Cardiac septum (tissue), 1 donor: ENCODE results near the gene PTGES. TPM values are rescaled to one million over a fixed set of nuclear protein-coding genes. Genes with fewer than 3 reads are reported as not detected.
A peak's percentile ranks its signal among the peaks of the same experiment; 100 is the strongest.
"Not testable (repeated sequence)": the region's sequence is repeated elsewhere in the genome, so short reads cannot be mapped to it uniquely, and the experiment has no call there.

Experiments
- DNase-seq: peaks from one replicate; pipeline ENCODE4 v3.0.0-alpha.2; 2020; ENCODE audit warnings: low spot score
- intact Hi-C: fragments of 100-400 bp; cut with DNase I; formaldehyde crosslinking; loops from one replicate; pipeline ENCODE4 v1.14.0; 2022
- long read RNA-seq: library from polyadenylated mRNA; unstranded; transcript quantifications from one replicate; pipeline ENCODE4 v2.0.0, GENCODE V29; 2021
- total RNA-seq: library from RNA; stranded (reverse); fragmentation: NEBNext Ultra II Directional; extraction: Animal tissue kit (Norgen Biotek cat#: 25700); gene quantifications from one replicate; pipeline ENCODE4 v1.2.1, GENCODE V29; 2021
- donor health status: DM: no; HTN: no; CAD: no.

Gene PTGES, protein sequence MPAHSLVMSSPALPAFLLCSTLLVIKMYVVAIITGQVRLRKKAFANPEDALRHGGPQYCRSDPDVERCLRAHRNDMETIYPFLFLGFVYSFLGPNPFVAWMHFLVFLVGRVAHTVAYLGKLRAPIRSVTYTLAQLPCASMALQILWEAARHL
- 1.1 TPM for total RNA-seq
- long read RNA-seq, partial matches to known transcripts: 0 of 1 reads
- long read RNA-seq, other reads (novel, unspliced or antisense): 1 of 1 reads

GRCh38 chr9:129752900-129753729 is at the start of gene PTGES:
TSS of gene PTGES (minus strand) at chr9:129753042. CDS start at chr9:129753012, 30 bp downstream.
- intact Hi-C loops: no loop called here
- peak; percentile 82 for DNase-seq

DNA sequence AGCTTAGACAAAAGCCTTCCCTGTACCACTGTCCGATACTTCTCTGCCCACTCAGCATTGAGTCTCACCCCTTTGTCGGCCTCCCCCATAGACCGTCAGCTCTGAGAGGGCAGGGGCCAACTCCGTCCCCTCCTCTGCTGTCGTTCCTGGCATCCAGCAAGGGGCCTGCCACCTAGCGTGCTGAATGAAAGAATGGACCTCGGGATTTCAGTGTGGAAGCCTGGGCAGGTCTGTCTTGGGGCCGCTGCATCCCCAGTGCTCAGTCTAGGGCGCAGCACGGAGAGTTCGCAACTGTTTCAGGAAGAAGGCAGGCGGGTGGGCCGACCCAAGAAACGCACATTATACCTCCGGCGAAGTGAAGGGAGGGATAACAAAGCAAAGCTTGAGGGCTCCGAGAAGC is 48.7 kb upstream of the PTGES start:
- intact Hi-C loops: no loop called here
- DNase-seq: no peak

- no peak for DNase-seq
- intact Hi-C loops: no loop called here
These were observed 46.1 kb upstream of the PTGES start for GRCh38 chr9:129798973-129799372.

DNA sequence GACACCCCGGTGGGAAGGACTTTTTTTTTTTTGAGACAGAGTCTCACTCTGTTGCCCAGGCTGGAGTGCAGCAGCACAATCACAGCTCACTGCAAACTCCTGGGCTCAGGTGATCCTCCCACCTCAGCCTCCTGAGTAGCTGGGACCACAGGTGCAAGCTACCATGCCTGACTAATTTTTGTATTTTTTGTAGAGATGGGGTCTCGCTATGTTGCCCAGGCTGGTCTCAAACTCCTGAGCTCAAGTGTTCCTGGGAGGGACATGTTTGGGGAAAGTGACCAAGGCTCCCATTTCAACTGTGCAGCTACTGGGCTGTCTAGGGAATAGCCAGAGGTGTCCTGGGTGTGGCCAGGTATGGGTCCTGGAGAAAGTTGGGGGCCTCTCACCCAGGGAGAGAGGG is 43.2 kb upstream of the PTGES start:
- intact Hi-C loops, DNase-seq: not testable (repeated sequence)

- intact Hi-C loops: no loop called here
These were observed 41.7 kb upstream of the PTGES start for GRCh38 chr9:129794549-129794948.

DNA sequence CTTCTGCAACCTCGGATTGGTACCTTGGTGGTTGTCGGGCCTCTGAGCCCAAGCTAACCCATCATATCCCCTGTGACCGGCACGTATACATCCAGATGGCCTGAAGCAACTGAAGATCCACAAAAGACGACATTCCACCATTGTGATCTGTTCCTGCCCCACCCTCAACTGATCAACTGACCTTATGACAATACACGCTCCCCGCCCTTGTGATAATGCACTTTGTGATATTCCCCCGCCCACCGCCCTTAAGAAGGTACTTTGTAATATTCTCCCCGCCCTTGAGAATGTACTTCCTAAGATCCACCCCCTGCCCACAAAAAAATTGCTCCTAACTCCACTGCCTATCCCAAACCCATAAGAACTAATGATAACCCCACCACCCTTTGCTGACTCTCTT is 33.6 kb upstream of the PTGES start:
- intact Hi-C loops: loop anchor here (5.0 kb wide), 1 partner anchor 654 kb away; no protein-coding TSS in a partner anchor
- DNase-seq: no peak

More at GRCh38 chr9:129794549-129794948, 41.7 kb upstream of the PTGES start:
- no peak for DNase-seq

GRCh38 chr9:129785866-129786265 is 33.0 kb upstream of the PTGES start:
- no peak for DNase-seq

DNA sequence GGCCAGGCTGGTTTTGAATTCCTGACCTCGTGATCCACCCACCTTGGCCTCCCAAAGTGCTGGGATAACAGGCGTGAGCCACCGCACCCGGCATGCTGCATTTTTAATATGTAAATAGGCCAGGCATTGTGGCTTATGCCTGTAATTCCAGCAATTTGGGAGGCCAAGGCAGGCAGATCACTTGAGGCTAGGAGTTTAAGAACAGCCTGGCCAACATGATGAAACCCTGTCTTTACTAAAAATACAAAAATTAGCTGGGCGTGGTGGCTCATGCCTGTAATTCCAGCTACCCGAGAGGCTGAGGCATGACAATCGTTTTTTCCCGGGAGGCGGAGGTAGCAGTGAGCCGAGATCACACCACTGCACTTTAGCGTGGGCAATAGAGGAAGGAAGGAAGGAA is 32.1 kb upstream of the PTGES start:
- intact Hi-C loops: loop anchor here (5.0 kb wide), 1 partner anchor 653 kb away; no protein-coding TSS in a partner anchor
- DNase-seq: not testable (repeated sequence)

More at GRCh38 chr9:129785866-129786265, 33.0 kb upstream of the PTGES start:
- intact Hi-C loops: loop anchor here (5.0 kb wide), 1 partner anchor 654 kb away; no protein-coding TSS in a partner anchor

DNA sequence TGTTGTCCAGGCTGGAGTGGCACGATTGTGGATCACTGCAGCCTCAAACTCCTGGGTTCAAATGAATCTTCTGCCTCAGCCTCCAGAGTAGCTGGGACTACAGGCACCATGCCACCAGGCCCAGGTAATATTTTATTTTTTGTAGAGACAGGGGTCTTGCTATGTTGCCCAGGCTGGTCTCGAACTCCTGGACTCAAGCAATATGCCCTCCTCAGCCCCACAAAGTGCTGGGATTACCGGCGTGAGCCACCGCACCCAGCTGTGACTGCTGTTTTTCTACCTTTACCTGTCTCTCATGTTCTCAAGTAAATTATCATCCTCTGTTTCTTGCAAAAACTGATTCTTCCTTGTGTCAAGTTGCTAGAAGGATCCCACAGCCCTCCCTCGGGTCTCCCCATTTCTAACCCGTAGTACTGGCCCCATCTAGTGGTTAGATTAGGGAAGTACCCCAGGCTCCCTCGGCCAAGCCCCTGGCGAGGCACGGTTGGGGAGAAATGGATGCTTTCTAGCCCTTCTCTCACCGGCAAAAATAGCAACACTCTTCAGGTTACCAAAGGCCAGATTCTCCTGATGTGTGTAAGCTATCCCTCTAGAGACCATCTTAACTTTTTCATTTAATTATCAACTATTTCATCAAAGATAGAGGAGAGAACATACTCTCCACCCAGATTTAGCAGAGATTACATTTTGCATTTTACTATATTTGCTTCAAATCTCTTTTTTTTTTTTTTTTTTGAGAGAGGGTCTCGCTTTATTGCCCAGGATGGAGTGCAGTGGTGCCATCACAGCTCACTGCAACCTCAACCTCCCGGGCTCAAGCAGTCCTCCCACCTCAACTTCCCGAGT is 30.9 kb upstream of the PTGES start:
- intact Hi-C loops: loop anchor here (1.0 kb wide), 2 partner anchors 46 to 141 kb away; partner anchors contain the start of gene ASB6
- DNase-seq: peak; percentile 84

DNA sequence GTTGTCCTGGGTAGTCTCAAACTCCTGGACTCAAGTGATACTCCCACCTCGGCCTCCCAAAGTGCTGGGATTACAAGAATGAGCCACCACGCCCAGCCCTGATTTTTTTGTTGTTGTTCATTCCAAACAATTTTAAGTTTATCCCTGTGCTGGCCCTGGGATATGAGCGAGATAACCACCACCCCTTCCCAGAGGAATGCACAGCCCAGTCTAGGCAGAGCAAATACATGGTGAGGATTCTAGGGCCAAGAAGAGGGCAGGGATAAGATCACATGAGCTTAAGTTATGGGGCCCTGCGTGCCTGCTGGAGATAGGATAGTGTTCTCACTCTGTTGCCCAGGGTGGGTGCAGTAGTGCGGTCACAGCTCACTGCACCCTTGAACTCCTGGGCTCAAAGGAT is 29.1 kb upstream of the PTGES start:
- intact Hi-C loops: no loop called here

DNA sequence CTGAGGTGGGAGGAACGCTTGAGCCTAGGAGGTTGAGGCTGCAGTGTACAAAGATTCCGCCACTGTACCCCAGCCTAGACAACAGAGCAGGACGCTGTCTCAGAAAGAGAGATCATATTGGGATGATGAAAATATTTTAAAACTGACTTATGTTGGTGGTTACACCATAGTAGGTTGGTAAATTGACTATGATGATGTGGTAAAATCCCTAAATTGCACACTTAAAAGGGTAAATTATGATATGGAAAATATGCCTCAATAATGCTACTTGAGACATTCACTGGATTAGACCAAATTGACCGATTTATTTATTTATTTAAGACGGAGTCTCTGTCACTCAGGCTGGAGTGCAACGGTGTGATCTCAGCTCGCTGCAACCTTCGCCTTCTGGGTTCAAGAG is 28.3 kb upstream of the PTGES start:
- intact Hi-C loops: no loop called here
- no peak for DNase-seq

More for the DNA sequence above, 29.1 kb upstream of the PTGES start:
- DNase-seq: no peak

DNA sequence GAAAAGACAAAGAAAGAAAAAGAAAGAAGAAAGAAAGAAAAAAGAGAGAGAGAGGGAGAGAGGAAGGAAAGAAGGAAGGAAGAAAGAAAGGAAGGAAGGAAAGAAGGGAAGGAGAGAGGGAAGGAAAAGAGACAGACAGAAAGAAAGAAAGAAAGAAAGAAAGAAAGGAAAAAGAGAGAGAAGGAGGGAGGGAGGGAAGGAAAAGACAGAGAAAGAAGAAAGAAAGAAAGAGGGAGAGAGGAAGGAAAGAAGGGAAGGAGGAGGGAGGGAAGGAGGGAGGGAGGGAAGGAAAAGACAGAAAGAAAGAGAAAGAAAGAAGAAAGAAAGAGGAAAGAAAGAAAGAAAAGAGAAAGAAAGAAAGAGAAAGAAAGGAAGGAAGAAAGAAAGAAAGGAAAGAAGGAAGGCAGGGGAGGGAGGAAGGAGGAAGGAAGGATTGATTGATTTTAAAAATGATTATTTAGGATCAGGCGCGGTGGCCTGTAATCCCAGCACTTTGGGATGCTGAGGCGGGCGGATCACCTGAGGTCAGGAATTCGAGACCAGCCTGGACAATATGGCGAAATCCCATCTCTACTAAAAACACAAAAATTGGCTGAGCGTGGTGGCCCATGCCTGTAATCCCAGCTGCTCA is 26.8 kb upstream of the PTGES start:
- intact Hi-C loops: no loop called here
- DNase-seq: no peak

DNA sequence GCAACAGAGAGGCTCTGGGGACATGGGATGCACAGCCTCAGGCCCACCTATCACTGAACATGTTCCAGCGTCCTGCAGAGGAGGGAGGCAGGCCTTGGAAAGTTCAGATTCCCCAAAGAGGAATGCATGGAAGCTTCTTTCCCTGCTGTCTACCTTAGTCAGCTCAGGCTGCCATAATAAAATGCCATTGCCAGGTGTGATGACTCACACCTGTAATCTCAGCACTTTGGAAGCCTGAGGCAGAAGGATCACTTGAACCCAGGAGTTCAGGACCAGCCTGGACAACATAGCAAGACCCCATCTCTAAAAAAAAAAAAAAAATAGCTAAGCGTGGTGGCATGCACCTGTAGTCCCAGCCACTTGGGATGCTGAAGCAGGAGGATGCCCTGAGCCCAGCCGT is 25.6 kb upstream of the PTGES start:
- DNase-seq: no peak
- intact Hi-C loops: no loop called here

GRCh38 chr9:129777769-129778130 is 24.9 kb upstream of the PTGES start:
- DNase-seq: no peak
- intact Hi-C loops: loop anchor here (2.0 kb wide), 1 partner anchor 15 kb away; no protein-coding TSS in a partner anchor

- DNase-seq: peak; percentile 95
- intact Hi-C loops: loop anchor here (2.0 kb wide), 1 partner anchor 14 kb away; no protein-coding TSS in a partner anchor
These were observed 24.3 kb upstream of the PTGES start for GRCh38 chr9:129776938-129777768.

- intact Hi-C loops: loop anchor here (2.0 kb wide), 1 partner anchor 14 kb away; no protein-coding TSS in a partner anchor
- DNase-seq: no peak
These were observed 23.7 kb upstream of the PTGES start for GRCh38 chr9:129776566-129776937.

GRCh38 chr9:129776096-129776495 is 23.3 kb upstream of the PTGES start:
- DNase-seq: not testable (repeated sequence)
- intact Hi-C loops: loop anchor here (2.0 kb wide), 1 partner anchor 13 kb away; no protein-coding TSS in a partner anchor

- DNase-seq: no peak
- intact Hi-C loops: no loop called here
These were observed 22.6 kb upstream of the PTGES start for GRCh38 chr9:129775448-129775798.
